KOPT-K1 (cell line): ENCODE data around the gene NDE1.

Experiments used
- H3K27ac ChIP-seq: fragments of 200-600 bp; sonication (generic); 2 replicates; pipeline ENCODE4 v1.5.1; 2016; ENCODE audit warnings: antibody characterized with exemption, mild to moderate bottlenecking, low read depth, low read length; ENCODE audit not compliant: poor library complexity, severe bottlenecking
- H3K36me3 ChIP-seq: fragments of 200-600 bp; sonication (generic); 2 replicates; pipeline ENCODE4 v1.5.1; 2017; ENCODE audit warnings: antibody characterized with exemption, mild to moderate bottlenecking, low read length, moderate library complexity; ENCODE audit not compliant: insufficient read depth
- H3K9me3 ChIP-seq: fragments of 200-600 bp; sonication (generic); 2 replicates; pipeline ENCODE4 v1.5.1; 2017; ENCODE audit warnings: antibody characterized with exemption, low read length, mild to moderate bottlenecking; ENCODE audit not compliant: insufficient read depth, poor library complexity, severe bottlenecking

The NDE1 gene

DNA sequence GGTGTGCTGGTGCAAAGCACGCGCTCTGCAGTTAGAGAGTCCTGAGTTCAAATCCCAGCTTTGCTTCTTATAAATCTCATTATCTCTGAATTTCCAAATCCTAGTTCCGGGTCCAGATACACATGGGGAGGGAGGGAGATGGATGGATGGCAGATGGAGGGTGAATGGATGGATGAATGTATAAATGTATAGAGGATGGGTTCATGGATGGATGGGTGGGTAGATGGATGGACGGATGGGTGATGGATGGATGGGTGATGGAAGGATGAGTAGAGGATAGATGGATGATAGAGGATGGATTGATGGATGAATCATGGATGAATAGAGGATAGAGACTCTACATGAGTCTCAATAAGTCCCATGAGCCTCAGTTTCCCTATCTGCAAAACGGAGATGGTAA lies 116.9 kb downstream of the NDE1 start:
- Histone ChIP-seq H3K9me3 (no peaks in the 10 kb centered on the region), H3K36me3 (no peaks in the 10 kb centered on the region)

DNA sequence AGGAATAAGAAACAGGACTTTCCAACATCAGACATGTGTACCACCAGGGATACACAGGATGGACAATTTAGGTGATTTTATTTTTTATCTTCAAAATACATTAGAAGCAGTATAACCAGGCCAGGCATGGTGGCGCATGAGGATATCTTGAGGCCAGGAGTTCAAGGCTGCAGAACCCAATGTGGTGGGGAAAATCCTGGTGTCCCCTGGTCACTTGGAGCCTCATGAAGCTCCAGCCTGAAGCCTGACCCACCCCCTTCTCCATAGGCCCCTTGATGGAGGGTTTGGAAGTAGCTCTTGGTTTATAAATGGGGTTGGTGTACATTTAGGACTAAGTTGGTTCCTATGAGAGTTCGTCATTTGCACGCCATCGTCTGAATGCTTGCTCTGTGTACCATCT lies 118.2 kb downstream of the NDE1 start:
- no peak overlapping the region for H3K27ac ChIP-seq
- H3K36me3 ChIP-seq = no peaks in the 10 kb centered on the region
- H3K9me3 ChIP-seq = no peaks in the 10 kb centered on the region

More for the DNA sequence above, 116.9 kb downstream of the NDE1 start:
- H3K27ac ChIP-seq = no peak overlapping the region

DNA sequence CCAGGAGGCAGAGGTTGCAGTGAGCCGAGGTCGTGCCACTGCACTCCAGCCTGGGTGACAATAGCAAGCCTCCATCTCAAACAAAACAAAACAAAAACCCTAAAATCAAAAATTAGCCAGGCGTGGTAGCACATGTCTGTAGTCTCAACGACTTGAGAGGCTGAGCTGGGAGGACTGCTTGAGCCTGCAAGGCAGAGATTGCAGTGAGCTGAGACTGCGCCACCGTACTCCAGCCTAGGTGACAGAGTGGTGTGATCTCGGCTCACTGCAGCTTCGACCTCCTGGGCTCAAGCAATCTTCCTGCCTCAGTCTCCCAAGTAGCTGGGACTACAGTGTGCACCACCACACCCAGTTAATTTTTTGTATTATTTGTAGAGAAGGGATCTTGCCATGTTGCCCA lies 119.2 kb downstream of the NDE1 start:
- Histone ChIP-seq H3K9me3 (no peaks in the 10 kb centered on the region), H3K27ac (no peak overlapping the region), H3K36me3 (no peaks in the 10 kb centered on the region)

DNA sequence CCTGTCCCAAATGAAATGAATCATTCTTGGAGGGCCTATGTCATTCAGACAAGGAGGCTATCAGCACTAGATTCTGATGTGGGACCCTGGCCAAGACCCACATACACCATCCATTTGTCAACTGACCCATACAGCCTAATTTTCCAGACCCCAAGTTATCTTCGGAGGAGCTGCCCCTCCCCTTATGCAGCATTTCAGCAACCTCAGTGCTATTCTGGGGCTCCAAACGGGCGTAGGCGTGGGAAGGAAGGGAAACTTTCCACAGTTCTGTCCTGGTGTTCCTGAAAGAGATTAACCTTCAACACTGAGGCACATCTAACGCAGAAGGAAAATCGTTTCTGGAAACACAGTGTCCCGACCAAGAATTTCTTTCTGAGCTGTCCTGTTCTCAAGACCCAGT lies 120.1 kb downstream of the NDE1 start:
- Histone ChIP-seq H3K9me3 (no peaks in the 10 kb centered on the region), H3K36me3 (no peaks in the 10 kb centered on the region), H3K27ac (no peak overlapping the region)

DNA sequence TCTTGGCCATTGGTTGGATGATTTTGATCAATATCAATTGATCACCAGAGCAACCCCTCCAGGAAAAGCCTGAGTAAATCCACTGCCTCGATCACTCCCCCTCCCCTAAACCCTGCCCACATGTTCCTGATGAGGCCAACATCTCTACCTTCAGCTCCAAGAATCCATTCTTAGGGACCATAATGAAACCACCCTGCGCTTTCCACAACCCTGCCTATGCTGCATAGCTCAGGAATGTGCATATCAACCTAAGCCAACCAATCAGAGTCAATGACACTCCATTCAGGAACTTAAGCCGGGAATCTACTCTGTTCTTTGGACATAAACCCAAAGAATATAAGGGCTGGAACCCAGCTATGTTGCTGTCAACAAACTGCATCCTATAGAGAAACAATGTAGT lies 120.5 kb downstream of the NDE1 start:
- Histone ChIP-seq H3K27ac (no peak overlapping the region), H3K36me3 (no peaks in the 10 kb centered on the region), H3K9me3 (no peaks in the 10 kb centered on the region)

DNA sequence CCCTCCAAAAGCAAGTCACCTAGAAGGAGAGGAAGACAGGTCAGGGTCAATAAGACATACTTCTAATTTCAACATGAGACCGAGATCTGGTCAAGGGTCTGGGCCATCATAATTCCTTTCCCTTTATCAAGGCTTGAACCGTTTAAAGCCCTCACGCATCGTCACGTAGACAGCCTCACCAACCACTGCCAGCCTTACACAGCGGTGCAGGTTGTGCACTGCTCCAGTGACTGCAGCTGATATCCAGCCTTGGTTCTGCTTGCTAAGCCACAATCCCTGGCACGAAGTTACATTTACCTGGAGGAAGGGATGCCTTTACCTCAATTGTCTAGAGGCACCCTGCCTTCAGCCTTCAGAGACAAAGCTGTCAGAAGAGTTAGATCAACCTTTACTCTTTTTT lies 121.6 kb downstream of the NDE1 start:
- Histone ChIP-seq H3K36me3 (no peaks in the 10 kb centered on the region), H3K27ac (no peak overlapping the region), H3K9me3 (no peaks in the 10 kb centered on the region)

DNA sequence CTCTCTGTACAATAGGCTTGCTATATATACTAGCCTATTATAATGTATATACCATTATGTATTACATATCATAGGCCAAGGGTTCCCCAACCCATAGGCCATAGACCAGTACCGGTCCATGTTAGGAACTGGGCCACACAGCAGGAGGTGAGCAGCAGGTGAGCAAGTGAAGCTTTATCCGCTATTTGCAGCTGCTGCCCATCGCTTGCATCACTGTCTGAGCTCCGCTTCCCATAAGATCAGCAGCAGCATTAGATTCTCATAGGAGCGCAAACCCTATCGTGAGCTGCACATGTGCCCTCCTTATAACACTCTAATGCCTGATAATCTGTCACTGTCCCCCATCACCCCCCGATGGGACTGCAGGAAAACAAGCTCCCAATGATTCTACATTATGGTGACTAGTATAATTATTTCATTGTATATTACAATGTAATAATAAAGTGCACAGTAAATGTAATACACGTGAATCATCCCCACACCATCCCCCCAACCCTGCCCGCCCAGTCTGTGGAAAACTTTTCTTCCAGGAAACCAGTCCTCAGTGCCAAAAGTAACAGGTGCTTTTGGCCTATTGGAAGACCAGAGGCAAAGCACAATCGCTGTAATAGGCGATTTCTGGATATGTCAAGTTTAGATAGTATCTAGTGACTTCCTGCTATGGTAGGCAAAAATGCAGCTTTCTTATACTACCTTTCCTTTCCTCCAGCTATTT lies 122.7 kb downstream of the NDE1 start:
- H3K9me3 ChIP-seq = no peaks in the 10 kb centered on the region
- H3K36me3 ChIP-seq = no peaks in the 10 kb centered on the region

DNA sequence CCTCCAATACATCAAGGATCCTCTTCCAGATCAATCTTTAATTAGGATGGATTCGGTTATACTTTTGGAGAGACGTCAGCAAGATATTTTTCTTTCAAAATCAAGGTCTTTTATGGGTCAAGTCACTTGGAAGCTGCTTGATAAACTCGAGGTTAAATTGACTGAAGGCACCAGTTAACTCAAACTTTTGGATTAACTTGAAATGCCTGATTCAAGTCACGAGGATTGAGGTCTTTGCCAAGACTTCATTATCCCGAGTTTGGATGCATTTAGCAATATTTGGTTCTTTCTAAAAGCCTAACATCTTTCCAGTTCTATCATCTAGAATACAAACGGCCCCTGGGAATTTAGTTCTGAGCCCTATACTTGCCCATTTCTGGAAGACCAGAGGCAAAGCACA lies 123.9 kb downstream of the NDE1 start:
- no peak overlapping the region for H3K27ac ChIP-seq
- no peaks in the 10 kb centered on the region for H3K36me3 ChIP-seq
- no peaks in the 10 kb centered on the region for H3K9me3 ChIP-seq

More for the DNA sequence above, 122.7 kb downstream of the NDE1 start:
- no peak overlapping the region for H3K27ac ChIP-seq

DNA sequence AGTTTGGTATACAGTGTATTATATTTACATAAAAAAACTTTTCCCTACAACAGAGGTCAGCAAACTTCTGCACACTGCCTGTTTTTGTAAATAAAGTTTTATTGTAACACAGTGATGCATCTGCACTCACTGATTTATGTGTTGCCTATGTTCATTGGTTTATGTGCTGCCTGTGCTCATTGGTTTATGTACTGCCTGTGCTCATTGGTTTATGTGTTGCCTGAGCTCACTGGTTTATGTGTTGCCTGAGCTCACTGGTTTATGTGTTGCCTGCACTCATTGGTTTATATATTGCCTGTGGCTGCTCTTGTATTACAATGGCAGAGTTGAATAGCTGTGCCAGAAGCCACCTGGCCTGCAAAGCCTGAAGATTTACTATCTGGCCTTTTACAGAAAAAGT lies 125.2 kb downstream of the NDE1 start:
- Histone ChIP-seq H3K27ac (no peak overlapping the region), H3K36me3 (no peaks in the 10 kb centered on the region), H3K9me3 (no peaks in the 10 kb centered on the region)

DNA sequence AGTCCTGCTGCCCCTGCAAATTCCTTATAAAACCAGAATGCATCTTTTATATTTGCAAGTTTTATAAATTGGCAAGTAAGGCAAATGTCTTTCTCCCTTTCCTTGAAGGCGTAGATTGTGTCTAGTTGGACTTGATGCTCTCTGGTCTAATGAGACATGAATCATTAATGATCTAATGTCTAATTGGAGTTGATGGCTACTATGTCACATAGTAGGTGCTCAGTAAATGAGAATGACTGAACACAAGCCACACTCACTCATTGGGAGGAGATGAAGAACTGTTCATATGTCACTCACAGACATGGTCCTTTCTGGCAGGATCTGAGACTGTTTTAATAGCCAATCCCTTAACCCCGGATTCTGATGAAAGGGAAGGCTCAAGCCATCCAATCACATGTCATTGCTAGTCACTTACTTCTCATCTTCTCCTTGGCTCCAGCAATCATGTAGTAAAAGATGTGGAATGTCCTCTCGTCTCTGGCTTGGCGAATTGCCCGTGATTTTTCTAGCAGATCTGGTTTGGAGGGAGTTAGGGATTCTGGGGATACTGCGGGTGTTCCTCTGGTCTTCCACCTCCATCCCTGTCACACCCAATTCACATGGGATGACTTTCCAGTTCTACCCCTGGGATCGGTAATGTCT lies 125.7 kb downstream of the NDE1 start:
- Histone ChIP-seq H3K9me3 (no peaks in the 10 kb centered on the region), H3K36me3 (no peaks in the 10 kb centered on the region), H3K27ac (no peak overlapping the region)
